Measurements from ENCODE around the gene SREK1. TPM values are rescaled to one million over a fixed set of nuclear protein-coding genes. Genes with fewer than 3 reads are reported as not detected.

The SREK1 gene
- total RNA-seq, 1 experiment from 2014 or later, result 38.4 TPM

DNA sequence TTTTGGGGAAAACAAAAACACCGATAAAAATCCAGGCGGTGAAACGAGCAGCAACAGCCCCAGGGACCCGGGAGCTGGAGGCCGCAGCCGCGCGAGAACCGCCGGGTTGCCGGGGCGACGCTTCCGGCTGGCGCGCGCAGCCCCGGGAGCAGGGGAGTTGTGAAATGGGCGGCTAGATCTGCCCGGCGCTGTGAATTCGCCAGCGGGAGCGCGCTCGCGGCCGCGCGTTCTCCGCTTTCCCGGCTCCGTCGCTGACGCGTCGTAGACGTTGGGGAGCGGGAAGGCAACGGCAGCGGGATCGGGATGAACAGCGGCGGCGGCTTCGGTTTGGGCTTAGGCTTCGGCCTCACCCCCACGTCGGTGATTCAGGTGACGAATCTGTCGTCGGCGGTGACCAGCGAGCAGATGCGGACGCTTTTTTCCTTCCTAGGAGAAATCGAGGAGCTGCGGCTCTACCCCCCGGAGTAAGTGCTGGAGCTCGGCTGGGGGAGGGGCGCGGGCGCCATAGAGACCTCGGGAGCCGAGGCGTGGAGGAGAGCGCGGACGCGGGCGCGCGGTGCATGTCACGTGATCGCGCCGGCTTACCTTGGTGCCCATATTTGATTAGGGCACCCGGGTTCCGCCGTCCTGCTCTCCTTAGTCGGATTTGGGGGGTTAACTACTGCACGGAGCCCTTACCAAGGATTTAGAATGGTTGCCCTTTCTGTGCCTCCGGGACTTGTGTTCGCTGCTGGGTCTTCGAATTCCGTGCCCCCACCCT, at the start of gene SREK1 (continued):
- TF ChIP-seq FOXP1 (CRISPR knock-in tag; IDR thresholded peaks at IDR 0.05; ENCODE audit: borderline replicate concordance), result peak; percentile 83; the same call in 1 of the 2 replicates
- no peak for TF ChIP-seq ZNF317 (CRISPR knock-in tag; IDR thresholded peaks at IDR 0.05; ENCODE audit: borderline replicate concordance, low read depth)
- no peak for TF ChIP-seq IRF2 (CRISPR knock-in tag; IDR thresholded peaks at IDR 0.05; ENCODE audit: borderline replicate concordance, low read depth)
- TF ChIP-seq RELA (CRISPR knock-in tag; IDR thresholded peaks at IDR 0.05; ENCODE audit: borderline replicate concordance), result no peak
- TF ChIP-seq, protein P1, sequence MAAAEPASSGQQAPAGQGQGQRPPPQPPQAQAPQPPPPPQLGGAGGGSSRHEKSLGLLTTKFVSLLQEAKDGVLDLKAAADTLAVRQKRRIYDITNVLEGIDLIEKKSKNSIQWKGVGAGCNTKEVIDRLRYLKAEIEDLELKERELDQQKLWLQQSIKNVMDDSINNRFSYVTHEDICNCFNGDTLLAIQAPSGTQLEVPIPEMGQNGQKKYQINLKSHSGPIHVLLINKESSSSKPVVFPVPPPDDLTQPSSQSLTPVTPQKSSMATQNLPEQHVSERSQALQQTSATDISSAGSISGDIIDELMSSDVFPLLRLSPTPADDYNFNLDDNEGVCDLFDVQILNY (CRISPR knock-in tag; IDR thresholded peaks at IDR 0.05), result peak; percentile 75
- TF ChIP-seq, protein P2, sequence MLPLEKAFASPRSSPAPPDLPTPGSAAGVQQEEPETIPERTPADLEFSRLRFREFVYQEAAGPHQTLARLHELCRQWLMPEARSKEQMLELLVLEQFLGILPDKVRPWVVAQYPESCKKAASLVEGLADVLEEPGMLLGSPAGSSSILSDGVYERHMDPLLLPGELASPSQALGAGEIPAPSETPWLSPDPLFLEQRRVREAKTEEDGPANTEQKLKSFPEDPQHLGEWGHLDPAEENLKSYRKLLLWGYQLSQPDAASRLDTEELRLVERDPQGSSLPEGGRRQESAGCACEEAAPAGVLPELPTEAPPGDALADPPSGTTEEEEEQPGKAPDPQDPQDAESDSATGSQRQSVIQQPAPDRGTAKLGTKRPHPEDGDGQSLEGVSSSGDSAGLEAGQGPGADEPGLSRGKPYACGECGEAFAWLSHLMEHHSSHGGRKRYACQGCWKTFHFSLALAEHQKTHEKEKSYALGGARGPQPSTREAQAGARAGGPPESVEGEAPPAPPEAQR (CRISPR knock-in tag; IDR thresholded peaks at IDR 0.05), result no peak
- TF ChIP-seq, protein P3, sequence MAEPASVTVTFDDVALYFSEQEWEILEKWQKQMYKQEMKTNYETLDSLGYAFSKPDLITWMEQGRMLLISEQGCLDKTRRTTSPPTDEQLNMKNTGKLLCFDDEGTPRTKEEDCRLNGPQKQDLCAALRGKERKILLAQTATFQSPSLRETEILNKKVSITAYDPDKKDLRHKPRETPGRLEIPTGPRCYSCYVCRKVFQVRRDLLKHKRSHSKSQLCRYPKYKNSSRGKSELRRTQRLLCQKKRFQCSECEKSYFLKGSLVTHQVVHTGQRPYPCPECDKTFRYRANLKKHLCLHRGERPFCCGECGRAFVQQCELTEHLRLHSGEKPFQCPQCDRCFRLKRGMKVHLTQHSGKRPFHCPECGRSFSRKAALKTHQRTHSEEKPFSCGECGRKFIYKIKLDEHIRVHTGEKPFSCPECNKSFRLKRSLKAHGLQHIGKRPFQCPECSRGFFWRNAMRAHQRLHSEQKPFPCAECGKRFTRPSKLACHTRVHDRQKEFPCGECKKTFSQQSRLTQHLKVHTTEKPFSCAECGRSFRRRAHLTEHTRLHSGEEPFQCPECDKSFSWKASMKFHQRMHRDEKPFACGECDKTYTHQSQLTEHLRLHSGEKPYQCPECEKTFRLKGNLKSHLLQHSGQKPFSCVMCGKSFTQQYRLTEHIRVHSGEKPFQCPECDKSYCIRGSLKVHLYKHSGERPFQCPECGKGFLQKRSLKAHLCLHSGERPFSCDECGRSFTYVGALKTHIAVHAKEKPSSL (CRISPR knock-in tag; conservative IDR thresholded peaks at IDR 0.05), result no peak
- no peak for TF ChIP-seq SOX15 (CRISPR knock-in tag; IDR thresholded peaks at IDR 0.05)
- TF ChIP-seq, protein P4, sequence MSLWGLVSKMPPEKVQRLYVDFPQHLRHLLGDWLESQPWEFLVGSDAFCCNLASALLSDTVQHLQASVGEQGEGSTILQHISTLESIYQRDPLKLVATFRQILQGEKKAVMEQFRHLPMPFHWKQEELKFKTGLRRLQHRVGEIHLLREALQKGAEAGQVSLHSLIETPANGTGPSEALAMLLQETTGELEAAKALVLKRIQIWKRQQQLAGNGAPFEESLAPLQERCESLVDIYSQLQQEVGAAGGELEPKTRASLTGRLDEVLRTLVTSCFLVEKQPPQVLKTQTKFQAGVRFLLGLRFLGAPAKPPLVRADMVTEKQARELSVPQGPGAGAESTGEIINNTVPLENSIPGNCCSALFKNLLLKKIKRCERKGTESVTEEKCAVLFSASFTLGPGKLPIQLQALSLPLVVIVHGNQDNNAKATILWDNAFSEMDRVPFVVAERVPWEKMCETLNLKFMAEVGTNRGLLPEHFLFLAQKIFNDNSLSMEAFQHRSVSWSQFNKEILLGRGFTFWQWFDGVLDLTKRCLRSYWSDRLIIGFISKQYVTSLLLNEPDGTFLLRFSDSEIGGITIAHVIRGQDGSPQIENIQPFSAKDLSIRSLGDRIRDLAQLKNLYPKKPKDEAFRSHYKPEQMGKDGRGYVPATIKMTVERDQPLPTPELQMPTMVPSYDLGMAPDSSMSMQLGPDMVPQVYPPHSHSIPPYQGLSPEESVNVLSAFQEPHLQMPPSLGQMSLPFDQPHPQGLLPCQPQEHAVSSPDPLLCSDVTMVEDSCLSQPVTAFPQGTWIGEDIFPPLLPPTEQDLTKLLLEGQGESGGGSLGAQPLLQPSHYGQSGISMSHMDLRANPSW (CRISPR knock-in tag; conservative IDR thresholded peaks at IDR 0.05; ENCODE audit: low read depth), result no peak

DNA sequence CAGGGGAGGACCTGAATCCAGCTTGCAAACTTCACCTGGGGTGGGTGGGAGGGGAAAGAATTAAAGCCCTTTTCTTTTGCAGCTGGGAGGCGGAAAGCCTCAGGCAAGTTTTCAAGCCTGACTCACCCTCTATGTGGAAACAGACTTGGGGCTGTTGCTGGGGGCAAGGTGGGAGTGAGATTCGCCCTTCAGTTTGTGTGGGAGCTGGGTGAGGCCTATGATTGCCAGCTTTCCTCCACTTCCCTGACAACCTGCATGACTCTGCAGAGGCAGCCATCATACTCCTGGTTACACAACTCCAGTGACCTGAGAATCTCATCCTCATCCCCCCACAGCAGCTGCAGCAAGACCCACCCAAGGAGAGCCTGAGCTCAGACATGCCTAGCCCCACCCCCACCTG, 43.2 kb upstream of the SREK1 start:
- H3K36me3 Mint-ChIP-seq, result peaks cover 36% of the 10 kb centered on the region
- ATAC-seq (peak; percentile 34; the same call in 1 of the 2 replicates), DNase-seq (ENCODE audit: low spot score) (no peak)
- CTCF ChIA-PET, result no interaction called here
- no peaks in the 10 kb centered on the region for H3K4me1 Mint-ChIP-seq
- POLR2A ChIA-PET, result interaction anchor here (1.0 kb wide), 1 partner anchor 17 kb away, joined by 3 read pairs; no protein-coding TSS in a partner anchor
- H3K27me3 Mint-ChIP-seq (ENCODE audit: low read depth), result peaks cover 9% of the 10 kb centered on the region
- peaks cover 63% of the 10 kb centered on the region for H3K9me3 Mint-ChIP-seq
- no peak overlapping the region for H3K27ac Mint-ChIP-seq
- TF ChIP-seq NFE2L1 (CRISPR knock-in tag; IDR thresholded peaks at IDR 0.05), result no peak
- TF ChIP-seq, protein P5, sequence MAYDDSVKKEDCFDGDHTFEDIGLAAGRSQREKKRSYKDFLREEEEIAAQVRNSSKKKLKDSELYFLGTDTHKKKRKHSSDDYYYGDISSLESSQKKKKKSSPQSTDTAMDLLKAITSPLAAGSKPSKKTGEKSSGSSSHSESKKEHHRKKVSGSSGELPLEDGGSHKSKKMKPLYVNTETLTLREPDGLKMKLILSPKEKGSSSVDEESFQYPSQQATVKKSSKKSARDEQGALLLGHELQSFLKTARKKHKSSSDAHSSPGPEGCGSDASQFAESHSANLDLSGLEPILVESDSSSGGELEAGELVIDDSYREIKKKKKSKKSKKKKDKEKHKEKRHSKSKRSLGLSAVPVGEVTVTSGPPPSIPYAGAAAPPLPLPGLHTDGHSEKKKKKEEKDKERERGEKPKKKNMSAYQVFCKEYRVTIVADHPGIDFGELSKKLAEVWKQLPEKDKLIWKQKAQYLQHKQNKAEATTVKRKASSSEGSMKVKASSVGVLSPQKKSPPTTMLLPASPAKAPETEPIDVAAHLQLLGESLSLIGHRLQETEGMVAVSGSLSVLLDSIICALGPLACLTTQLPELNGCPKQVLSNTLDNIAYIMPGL (CRISPR knock-in tag; IDR thresholded peaks at IDR 0.05), result no peak
- TF ChIP-seq, protein P6, sequence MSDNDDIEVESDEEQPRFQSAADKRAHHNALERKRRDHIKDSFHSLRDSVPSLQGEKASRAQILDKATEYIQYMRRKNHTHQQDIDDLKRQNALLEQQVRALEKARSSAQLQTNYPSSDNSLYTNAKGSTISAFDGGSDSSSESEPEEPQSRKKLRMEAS (CRISPR knock-in tag; IDR thresholded peaks at IDR 0.05), result no peak
- no peak for TF ChIP-seq ZNF396 (CRISPR knock-in tag; IDR thresholded peaks at IDR 0.05; ENCODE audit: borderline replicate concordance)
- TF ChIP-seq, protein P7, sequence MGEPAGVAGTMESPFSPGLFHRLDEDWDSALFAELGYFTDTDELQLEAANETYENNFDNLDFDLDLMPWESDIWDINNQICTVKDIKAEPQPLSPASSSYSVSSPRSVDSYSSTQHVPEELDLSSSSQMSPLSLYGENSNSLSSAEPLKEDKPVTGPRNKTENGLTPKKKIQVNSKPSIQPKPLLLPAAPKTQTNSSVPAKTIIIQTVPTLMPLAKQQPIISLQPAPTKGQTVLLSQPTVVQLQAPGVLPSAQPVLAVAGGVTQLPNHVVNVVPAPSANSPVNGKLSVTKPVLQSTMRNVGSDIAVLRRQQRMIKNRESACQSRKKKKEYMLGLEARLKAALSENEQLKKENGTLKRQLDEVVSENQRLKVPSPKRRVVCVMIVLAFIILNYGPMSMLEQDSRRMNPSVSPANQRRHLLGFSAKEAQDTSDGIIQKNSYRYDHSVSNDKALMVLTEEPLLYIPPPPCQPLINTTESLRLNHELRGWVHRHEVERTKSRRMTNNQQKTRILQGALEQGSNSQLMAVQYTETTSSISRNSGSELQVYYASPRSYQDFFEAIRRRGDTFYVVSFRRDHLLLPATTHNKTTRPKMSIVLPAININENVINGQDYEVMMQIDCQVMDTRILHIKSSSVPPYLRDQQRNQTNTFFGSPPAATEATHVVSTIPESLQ (CRISPR knock-in tag; IDR thresholded peaks at IDR 0.05), result no peak
- no peak for TF ChIP-seq TCF7 (CRISPR knock-in tag; IDR thresholded peaks at IDR 0.05; ENCODE audit: low read depth)
- TF ChIP-seq ELF4 (CRISPR knock-in tag; IDR thresholded peaks at IDR 0.05; ENCODE audit: low read depth), result no peak
- no peak overlapping the region for H3K4me3 Mint-ChIP-seq
